ENCODE results near the gene RASA3. TPM values are rescaled to one million over a fixed set of nuclear protein-coding genes. Genes with fewer than 3 reads are reported as not detected.

RASA3 gene
- total and polyA plus RNA-seq, 2 of the 8 experiments (the other 6 are each of a cell fraction or from before 2014, with no cell fraction given), result 7.5 to 21.9 TPM

DNA sequence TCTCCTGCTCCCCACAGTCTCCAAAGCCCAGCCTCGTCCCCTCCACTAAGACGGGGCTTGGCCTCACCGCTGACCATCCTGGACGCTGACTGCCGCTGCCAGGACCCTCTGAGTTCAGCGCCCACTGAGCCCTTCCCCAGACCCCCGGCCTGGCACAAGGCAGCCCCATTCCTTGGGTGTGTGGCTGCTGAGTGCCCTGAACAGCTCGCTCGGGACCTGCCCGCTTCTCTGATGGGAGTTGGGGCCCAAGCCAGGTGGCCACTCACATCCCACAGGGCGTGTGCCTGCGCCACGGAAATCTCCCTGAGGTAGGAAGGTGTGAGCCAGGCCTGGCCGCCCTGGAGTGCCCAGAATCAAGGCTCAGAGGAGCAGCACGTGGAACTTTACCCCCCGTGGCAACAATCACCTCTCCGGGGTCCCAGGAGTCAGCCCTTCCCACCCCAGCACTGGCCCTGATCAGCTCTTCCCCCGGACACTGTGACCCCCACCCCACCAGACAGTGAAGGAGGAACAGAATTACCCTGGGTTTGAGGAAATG, 179.4 kb downstream of the RASA3 start (continued):
- TF ChIP-seq EZH2 (IDR thresholded peaks at IDR 0.05; ENCODE audit: low read depth, low read length, severe bottlenecking) (no peak), SP2 (IDR thresholded peaks at IDR 0.05; ENCODE audit: low read length) (no peak), YY1 (IDR thresholded peaks at IDR 0.05; ENCODE audit: low read depth, low read length) (no peak), CHD1 (IDR thresholded peaks at IDR 0.05; ENCODE audit: low read depth, low read length) (no peak), JUN (IDR thresholded peaks at IDR 0.05; ENCODE audit: low read depth, low read length) (no peak), BRCA1 (IDR thresholded peaks at IDR 0.05; ENCODE audit: low read depth, low read length) (no peak), SRF (IDR thresholded peaks at IDR 0.05; ENCODE audit: low read depth, low read length) (no peak), CREB1 (IDR thresholded peaks at IDR 0.05) (no peak), SIN3A (conservative IDR thresholded peaks at IDR 0.05 in 1 of 2, IDR thresholded peaks at IDR 0.05 in 1 of 2; ENCODE audit: low read depth in 1 of 2, low read length in 2 of 2) (no peak)
- TF ChIP-seq, protein P1, sequence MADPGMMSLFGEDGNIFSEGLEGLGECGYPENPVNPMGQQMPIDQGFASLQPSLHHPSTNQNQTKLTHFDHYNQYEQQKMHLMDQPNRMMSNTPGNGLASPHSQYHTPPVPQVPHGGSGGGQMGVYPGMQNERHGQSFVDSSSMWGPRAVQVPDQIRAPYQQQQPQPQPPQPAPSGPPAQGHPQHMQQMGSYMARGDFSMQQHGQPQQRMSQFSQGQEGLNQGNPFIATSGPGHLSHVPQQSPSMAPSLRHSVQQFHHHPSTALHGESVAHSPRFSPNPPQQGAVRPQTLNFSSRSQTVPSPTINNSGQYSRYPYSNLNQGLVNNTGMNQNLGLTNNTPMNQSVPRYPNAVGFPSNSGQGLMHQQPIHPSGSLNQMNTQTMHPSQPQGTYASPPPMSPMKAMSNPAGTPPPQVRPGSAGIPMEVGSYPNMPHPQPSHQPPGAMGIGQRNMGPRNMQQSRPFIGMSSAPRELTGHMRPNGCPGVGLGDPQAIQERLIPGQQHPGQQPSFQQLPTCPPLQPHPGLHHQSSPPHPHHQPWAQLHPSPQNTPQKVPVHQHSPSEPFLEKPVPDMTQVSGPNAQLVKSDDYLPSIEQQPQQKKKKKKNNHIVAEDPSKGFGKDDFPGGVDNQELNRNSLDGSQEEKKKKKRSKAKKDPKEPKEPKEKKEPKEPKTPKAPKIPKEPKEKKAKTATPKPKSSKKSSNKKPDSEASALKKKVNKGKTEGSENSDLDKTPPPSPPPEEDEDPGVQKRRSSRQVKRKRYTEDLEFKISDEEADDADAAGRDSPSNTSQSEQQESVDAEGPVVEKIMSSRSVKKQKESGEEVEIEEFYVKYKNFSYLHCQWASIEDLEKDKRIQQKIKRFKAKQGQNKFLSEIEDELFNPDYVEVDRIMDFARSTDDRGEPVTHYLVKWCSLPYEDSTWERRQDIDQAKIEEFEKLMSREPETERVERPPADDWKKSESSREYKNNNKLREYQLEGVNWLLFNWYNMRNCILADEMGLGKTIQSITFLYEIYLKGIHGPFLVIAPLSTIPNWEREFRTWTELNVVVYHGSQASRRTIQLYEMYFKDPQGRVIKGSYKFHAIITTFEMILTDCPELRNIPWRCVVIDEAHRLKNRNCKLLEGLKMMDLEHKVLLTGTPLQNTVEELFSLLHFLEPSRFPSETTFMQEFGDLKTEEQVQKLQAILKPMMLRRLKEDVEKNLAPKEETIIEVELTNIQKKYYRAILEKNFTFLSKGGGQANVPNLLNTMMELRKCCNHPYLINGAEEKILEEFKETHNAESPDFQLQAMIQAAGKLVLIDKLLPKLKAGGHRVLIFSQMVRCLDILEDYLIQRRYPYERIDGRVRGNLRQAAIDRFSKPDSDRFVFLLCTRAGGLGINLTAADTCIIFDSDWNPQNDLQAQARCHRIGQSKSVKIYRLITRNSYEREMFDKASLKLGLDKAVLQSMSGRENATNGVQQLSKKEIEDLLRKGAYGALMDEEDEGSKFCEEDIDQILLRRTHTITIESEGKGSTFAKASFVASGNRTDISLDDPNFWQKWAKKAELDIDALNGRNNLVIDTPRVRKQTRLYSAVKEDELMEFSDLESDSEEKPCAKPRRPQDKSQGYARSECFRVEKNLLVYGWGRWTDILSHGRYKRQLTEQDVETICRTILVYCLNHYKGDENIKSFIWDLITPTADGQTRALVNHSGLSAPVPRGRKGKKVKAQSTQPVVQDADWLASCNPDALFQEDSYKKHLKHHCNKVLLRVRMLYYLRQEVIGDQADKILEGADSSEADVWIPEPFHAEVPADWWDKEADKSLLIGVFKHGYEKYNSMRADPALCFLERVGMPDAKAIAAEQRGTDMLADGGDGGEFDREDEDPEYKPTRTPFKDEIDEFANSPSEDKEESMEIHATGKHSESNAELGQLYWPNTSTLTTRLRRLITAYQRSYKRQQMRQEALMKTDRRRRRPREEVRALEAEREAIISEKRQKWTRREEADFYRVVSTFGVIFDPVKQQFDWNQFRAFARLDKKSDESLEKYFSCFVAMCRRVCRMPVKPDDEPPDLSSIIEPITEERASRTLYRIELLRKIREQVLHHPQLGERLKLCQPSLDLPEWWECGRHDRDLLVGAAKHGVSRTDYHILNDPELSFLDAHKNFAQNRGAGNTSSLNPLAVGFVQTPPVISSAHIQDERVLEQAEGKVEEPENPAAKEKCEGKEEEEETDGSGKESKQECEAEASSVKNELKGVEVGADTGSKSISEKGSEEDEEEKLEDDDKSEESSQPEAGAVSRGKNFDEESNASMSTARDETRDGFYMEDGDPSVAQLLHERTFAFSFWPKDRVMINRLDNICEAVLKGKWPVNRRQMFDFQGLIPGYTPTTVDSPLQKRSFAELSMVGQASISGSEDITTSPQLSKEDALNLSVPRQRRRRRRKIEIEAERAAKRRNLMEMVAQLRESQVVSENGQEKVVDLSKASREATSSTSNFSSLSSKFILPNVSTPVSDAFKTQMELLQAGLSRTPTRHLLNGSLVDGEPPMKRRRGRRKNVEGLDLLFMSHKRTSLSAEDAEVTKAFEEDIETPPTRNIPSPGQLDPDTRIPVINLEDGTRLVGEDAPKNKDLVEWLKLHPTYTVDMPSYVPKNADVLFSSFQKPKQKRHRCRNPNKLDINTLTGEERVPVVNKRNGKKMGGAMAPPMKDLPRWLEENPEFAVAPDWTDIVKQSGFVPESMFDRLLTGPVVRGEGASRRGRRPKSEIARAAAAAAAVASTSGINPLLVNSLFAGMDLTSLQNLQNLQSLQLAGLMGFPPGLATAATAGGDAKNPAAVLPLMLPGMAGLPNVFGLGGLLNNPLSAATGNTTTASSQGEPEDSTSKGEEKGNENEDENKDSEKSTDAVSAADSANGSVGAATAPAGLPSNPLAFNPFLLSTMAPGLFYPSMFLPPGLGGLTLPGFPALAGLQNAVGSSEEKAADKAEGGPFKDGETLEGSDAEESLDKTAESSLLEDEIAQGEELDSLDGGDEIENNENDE (IDR thresholded peaks at IDR 0.05; ENCODE audit: insufficient replicate concordance, low read length), result no peak
